HG03066 (cell line): Measurements from ENCODE around the gene SH2D1A.
"Not testable (repeated sequence)": the region's sequence is repeated elsewhere in the genome, so short reads cannot be mapped to it uniquely, and the experiment has no call there.

Experiments used
- ATAC-seq: cut with Tn5 transposase; IDR thresholded peaks from one replicate; pipeline ENCODE4 v1.9.1; 2021; ENCODE audit warnings: low read depth; ENCODE audit not compliant: unreplicated experiment

SH2D1A gene

GRCh38 chrX:124348885-124349453 is 2.6 kb downstream of the SH2D1A start:
- no peak for ATAC-seq

GRCh38 chrX:124354648-124355047 is 8.3 kb downstream of the SH2D1A start:
- no peak for ATAC-seq

- no peak for ATAC-seq
Observed at GRCh38 chrX:124358800-124359383, 12.5 kb downstream of the SH2D1A start.

GRCh38 chrX:124362072-124362471 is 15.7 kb downstream of the SH2D1A start:
- no peak for ATAC-seq

GRCh38 chrX:124362761-124363160 is 16.4 kb downstream of the SH2D1A start:
- ATAC-seq = no peak

GRCh38 chrX:124369722-124370121 is 23.4 kb downstream of the SH2D1A start:
- no peak for ATAC-seq

GRCh38 chrX:124373348-124373747 is 27.0 kb downstream of the SH2D1A start:
- no peak for ATAC-seq

- no peak for ATAC-seq
Observed at GRCh38 chrX:124378643-124379042, 32.3 kb downstream of the SH2D1A start.

GRCh38 chrX:124383354-124383753 is 37.0 kb downstream of the SH2D1A start:
- no peak for ATAC-seq

GRCh38 chrX:124386401-124386800 is 40.0 kb downstream of the SH2D1A start:
- ATAC-seq = no peak

- ATAC-seq = peak; percentile 67
Observed at GRCh38 chrX:124388562-124388961, 42.2 kb downstream of the SH2D1A start.

GRCh38 chrX:124392794-124393193 is 46.4 kb downstream of the SH2D1A start:
- no peak for ATAC-seq

- ATAC-seq = no peak
Observed at GRCh38 chrX:124393238-124393637, 46.9 kb downstream of the SH2D1A start.

GRCh38 chrX:124393659-124394058 is 47.3 kb downstream of the SH2D1A start:
- ATAC-seq = no peak

- peak; percentile 49 for ATAC-seq
Observed at GRCh38 chrX:124395145-124395880, 49.0 kb downstream of the SH2D1A start.

- ATAC-seq = no peak
Observed at GRCh38 chrX:124401696-124402095, 55.3 kb downstream of the SH2D1A start.

- ATAC-seq = no peak
Observed at GRCh38 chrX:124405868-124406267, 59.5 kb downstream of the SH2D1A start.

- peak; percentile 86 for ATAC-seq
Observed at GRCh38 chrX:124406294-124407014, 60.1 kb downstream of the SH2D1A start.

- no peak for ATAC-seq
Observed at GRCh38 chrX:124407226-124407625, 60.9 kb downstream of the SH2D1A start.

- not testable (repeated sequence) for ATAC-seq
Observed at GRCh38 chrX:124408380-124408779, 62.0 kb downstream of the SH2D1A start.

GRCh38 chrX:124413244-124413643 is 66.9 kb downstream of the SH2D1A start:
- ATAC-seq = no peak
